ENCODE results near the gene SRD5A3.

The SRD5A3 gene

DNA sequence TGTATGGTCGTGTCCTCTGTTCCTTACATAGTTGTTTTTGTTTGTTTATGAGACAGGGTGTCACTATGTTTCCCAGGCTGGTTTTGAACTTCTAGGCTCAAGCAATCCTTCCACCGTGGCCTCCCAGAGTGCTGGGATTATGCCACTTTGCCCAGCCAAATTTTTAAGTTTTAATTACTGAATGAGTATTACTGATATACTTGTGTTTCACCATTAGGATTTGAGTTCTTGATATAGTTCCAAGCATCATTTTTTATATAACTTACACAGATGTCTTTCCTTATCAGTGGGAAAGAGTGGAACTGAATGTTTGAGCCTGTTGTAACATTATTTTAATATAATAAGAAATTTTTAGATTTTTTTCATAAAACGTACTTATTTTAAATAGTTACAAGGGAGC, 70.1 kb downstream of the SRD5A3 start:
- no peak for DNase-seq
